Ovary (tissue), 9 donors: ENCODE measurements around the gene HECW1. TPM values are rescaled to one million over a fixed set of nuclear protein-coding genes. Genes with fewer than 3 reads are reported as not detected.

Experiments used
- DNase-seq, 5 donors: peaks; one replicate each; pipeline ENCODE4 v3.0.0-alpha.2; 2019 to 2020
- H3K27ac ChIP-seq, 2 donors: fragments of 200-600 bp; one replicate each; pipeline versions ENCODE4 v1.5.1 to v1.8.0; 2019 to 2022
- H3K27me3 ChIP-seq: fragments of 200-600 bp; one replicate; pipeline ENCODE4 v1.8.0; 2022
- H3K36me3 ChIP-seq: fragments of 200-600 bp; sonication (generic); one replicate; pipeline ENCODE4 v1.5.1; 2019
- H3K4me1 ChIP-seq: one replicate; pipeline ENCODE4 v1.8.1; 2013; ENCODE audit warnings: mild to moderate bottlenecking, moderate library complexity; ENCODE audit not compliant: insufficient read depth
- H3K4me3 ChIP-seq: fragments of 200-600 bp; sonication (generic); one replicate; pipeline ENCODE4 v1.5.1; 2017
- H3K9me3 ChIP-seq, 2 donors: fragments of 200-600 bp in 1 of 2; sonication (generic) in 1 of 2; one replicate each; pipeline versions ENCODE4 v1.5.1 to v1.8.1; 2013 to 2019; ENCODE audit warnings: mild to moderate bottlenecking in 1 of 2, moderate library complexity in 1 of 2
- CTCF ChIP-seq, 3 donors: fragments of 450-650 bp in 2 of 3; fragments of 200-600 bp in 1 of 3; IDR thresholded peaks; one replicate each; pipeline versions ENCODE4 v1.5.1 to v1.8.0; 2016 to 2022; ENCODE audit warnings: antibody characterized with exemption in 3 of 3, mild to moderate bottlenecking in 1 of 3
- EP300 ChIP-seq: sonication (generic); formaldehyde crosslinking; IDR thresholded peaks from one replicate; pipeline ENCODE4 v1.6.1; 2017; ENCODE audit warnings: antibody characterized with exemption
- POLR2A ChIP-seq: fragments of 450-650 bp; IDR thresholded peaks from one replicate; pipeline ENCODE4 v1.6.1; 2017; ENCODE audit warnings: antibody characterized with exemption, mild to moderate bottlenecking, moderate library complexity
- WGBS, 3 donors: extraction: QIAGEN DNeasy Blood & Tissue Kit in 1 of 3; methylation state at CpG; one replicate each; pipeline versions ENCODE4 v1.1.5 to v1.1.7; 2013 to 2017; 5-methylcytosine and 5-hydroxymethylcytosine counted together
- intact Hi-C, 4 donors: fragments of 100-400 bp; cut with DNase I; formaldehyde crosslinking; loops; one replicate each; pipeline versions ENCODE4 v1.11.0 to v1.15.1; 2022 to 2023
- polyA plus RNA-seq, 2 donors: library from polyadenylated mRNA; stranded (reverse); fragments of 200-250 nt in 1 of 2; fragments of 350-450 nt in 1 of 2; fragmentation: Illumina TruSeq in 1 of 2; extraction: RNeasy Lipid Tissue Mini Kit (QIAGEN cat#74804) in 1 of 2; gene quantifications; one replicate each; pipeline ENCODE4 v1.2.3, GENCODE V29; 2013 to 2014
- total RNA-seq, 7 donors: library from RNA; depleted of rRNA in 2 of 7; stranded (reverse); fragments of >200 nt in 2 of 7; fragmentation: NEBNext Ultra II Directional in 3 of 7; extraction: Animal tissue kit (Norgen Biotek cat#: 25700) in 3 of 7; gene quantifications; one replicate each; pipeline versions ENCODE4 v1.1.0 to v1.2.4, GENCODE V29; 2016 to 2023
- donor health status: DM: no; HTN: no; CAD: no; lungs with moderate emphysema.
- donor health status: DM: no; HTN: no; CAD: no.
- donor health status: Bipolar disorder and iron deficiency.
- donor health status: DM: yes; HTN: yes; CAD: no.
- donor health status: DM: no; HTN: no; CAD: no.
- donor health status: DM: yes; HTN: yes; CAD: no.

The HECW1 gene
- total and polyA plus RNA-seq, 9 donors: 0.31 to 6.4 (median 1.8) TPM; not detected in 1

DNA sequence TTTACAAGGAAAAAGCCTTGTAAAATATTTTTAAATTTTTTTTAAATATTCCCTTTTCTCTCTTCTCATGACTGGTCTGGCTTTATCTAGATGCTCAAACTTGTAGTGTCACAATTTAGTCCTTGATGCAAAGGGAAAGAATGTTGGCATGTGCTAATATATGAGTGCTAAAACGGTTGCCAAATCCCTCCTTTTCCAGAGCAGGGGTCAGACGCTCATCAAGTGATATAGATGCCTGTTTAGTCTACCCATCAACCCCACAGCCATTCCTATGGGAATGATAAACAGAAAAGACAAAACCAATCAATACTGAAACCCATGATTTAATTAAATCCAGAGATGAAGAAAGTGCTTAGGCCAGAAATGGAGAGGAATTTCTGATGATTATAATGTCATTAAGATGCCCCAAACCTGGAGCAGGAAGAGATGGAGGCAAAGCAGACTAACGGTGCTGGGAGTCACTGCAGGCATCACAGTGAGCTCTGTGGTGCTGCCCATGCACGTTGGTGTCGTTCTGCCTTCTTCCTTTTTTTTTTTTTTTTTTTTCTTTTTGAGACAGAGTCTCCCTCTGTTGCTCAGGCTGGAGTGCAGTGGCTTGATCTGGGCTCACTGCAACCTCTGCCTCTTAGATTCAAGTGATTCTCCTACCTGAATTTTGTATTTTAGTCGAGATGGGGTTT lies 260.4 kb downstream of the HECW1 start:
- Histone ChIP-seq H3K4me3 (no peak overlapping the region), H3K27me3 (no peaks in the 10 kb centered on the region), H3K27ac (no peak overlapping the region), H3K4me1 (peaks cover 2% of the 10 kb centered on the region), H3K9me3 (no peaks in the 10 kb centered on the region), H3K36me3 (no peaks in the 10 kb centered on the region)
- no peak for DNase-seq
- intact Hi-C loops: no loop called here
- TF ChIP-seq POLR2A: no peak
- no peak for TF ChIP-seq CTCF (IDR thresholded peaks at IDR 0.05)
- no peak for TF ChIP-seq EP300
- 35 to 37% (median 35%) methylated on average over 6 of the region's 6 CpGs for WGBS, 3 donors

- H3K9me3 ChIP-seq: no peaks in the 10 kb centered on the region
- intact Hi-C loops: no loop called here
- 62 to 66% (median 64%) methylated on average over 4 of the region's 4 CpGs for whole genome bisulfite sequencing, 3 donors
These were observed 264.9 kb downstream of the HECW1 start for GRCh38 chr7:43377196-43377960.

GRCh38 chr7:43379210-43379609 lies 266.8 kb downstream of the HECW1 start:
- TF ChIP-seq CTCF (IDR thresholded peaks at IDR 0.05) (no peak), EP300 (no peak), POLR2A (no peak)
- H3K27me3 ChIP-seq: no peaks in the 10 kb centered on the region
- no peak overlapping the region for H3K4me3 ChIP-seq
- no peaks in the 10 kb centered on the region for H3K9me3 ChIP-seq
- WGBS, 3 donors: 82 to 93% (median 84%) methylated on average over 2 of the region's 2 CpGs
- intact Hi-C loops: no loop called here
- H3K4me1 ChIP-seq: peaks cover 2% of the 10 kb centered on the region
- no peak overlapping the region for H3K27ac ChIP-seq
- no peaks in the 10 kb centered on the region for H3K36me3 ChIP-seq
- no peak for DNase-seq

More at GRCh38 chr7:43377196-43377960, 264.9 kb downstream of the HECW1 start:
- DNase-seq: no peak
- Histone ChIP-seq H3K27me3 (no peaks in the 10 kb centered on the region), H3K27ac (no peak overlapping the region), H3K4me1 (peaks cover 2% of the 10 kb centered on the region), H3K4me3 (no peak overlapping the region), H3K36me3 (no peaks in the 10 kb centered on the region)
- TF ChIP-seq CTCF (IDR thresholded peaks at IDR 0.05): no peak
- TF ChIP-seq POLR2A: no peak
- no peak for TF ChIP-seq EP300

- Histone ChIP-seq H3K4me1 (no peaks in the 10 kb centered on the region), H3K9me3 (no peaks in the 10 kb centered on the region), H3K27me3 (no peaks in the 10 kb centered on the region), H3K4me3 (no peak overlapping the region), H3K36me3 (no peaks in the 10 kb centered on the region), H3K27ac (no peak overlapping the region)
- 66 to 75% (median 68%) methylated on average over 8 of the region's 8 CpGs for WGBS, 3 donors
- intact Hi-C loops: no loop called here
- DNase-seq: no peak
- no peak for TF ChIP-seq CTCF (IDR thresholded peaks at IDR 0.05)
- no peak for TF ChIP-seq POLR2A
- no peak for TF ChIP-seq EP300
These were observed 272.3 kb downstream of the HECW1 start for GRCh38 chr7:43384616-43385308.
